Ovary (tissue), 9 donors: Measurements from ENCODE around the gene LDLRAD4. TPM values are rescaled to one million over a fixed set of nuclear protein-coding genes. Genes with fewer than 3 reads are reported as not detected.

Source experiments
- DNase-seq, 5 donors: peaks; one replicate each; pipeline ENCODE4 v3.0.0-alpha.2; 2019 to 2020
- H3K27ac ChIP-seq, 2 donors: fragments of 200-600 bp; one replicate each; pipeline versions ENCODE4 v1.5.1 to v1.8.0; 2019 to 2022
- H3K27me3 ChIP-seq: fragments of 200-600 bp; one replicate; pipeline ENCODE4 v1.8.0; 2022
- H3K36me3 ChIP-seq: fragments of 200-600 bp; sonication (generic); one replicate; pipeline ENCODE4 v1.5.1; 2019
- H3K4me1 ChIP-seq: one replicate; pipeline ENCODE4 v1.8.1; 2013; ENCODE audit warnings: mild to moderate bottlenecking, moderate library complexity; ENCODE audit not compliant: insufficient read depth
- H3K4me3 ChIP-seq: fragments of 200-600 bp; sonication (generic); one replicate; pipeline ENCODE4 v1.5.1; 2017
- H3K9me3 ChIP-seq, 2 donors: fragments of 200-600 bp in 1 of 2; sonication (generic) in 1 of 2; one replicate each; pipeline versions ENCODE4 v1.5.1 to v1.8.1; 2013 to 2019; ENCODE audit warnings: mild to moderate bottlenecking in 1 of 2, moderate library complexity in 1 of 2
- CTCF ChIP-seq, 3 donors: fragments of 450-650 bp in 2 of 3; fragments of 200-600 bp in 1 of 3; IDR thresholded peaks; one replicate each; pipeline versions ENCODE4 v1.5.1 to v1.8.0; 2016 to 2022; ENCODE audit warnings: antibody characterized with exemption in 3 of 3, mild to moderate bottlenecking in 1 of 3
- EP300 ChIP-seq: sonication (generic); formaldehyde crosslinking; IDR thresholded peaks from one replicate; pipeline ENCODE4 v1.6.1; 2017; ENCODE audit warnings: antibody characterized with exemption
- POLR2A ChIP-seq: fragments of 450-650 bp; IDR thresholded peaks from one replicate; pipeline ENCODE4 v1.6.1; 2017; ENCODE audit warnings: antibody characterized with exemption, mild to moderate bottlenecking, moderate library complexity
- WGBS, 3 donors: extraction: QIAGEN DNeasy Blood & Tissue Kit in 1 of 3; methylation state at CpG; one replicate each; pipeline versions ENCODE4 v1.1.5 to v1.1.7; 2013 to 2017; 5-methylcytosine and 5-hydroxymethylcytosine counted together
- intact Hi-C, 4 donors: fragments of 100-400 bp; cut with DNase I; formaldehyde crosslinking; loops; one replicate each; pipeline versions ENCODE4 v1.11.0 to v1.15.1; 2022 to 2023
- polyA plus RNA-seq, 2 donors: library from polyadenylated mRNA; stranded (reverse); fragments of 200-250 nt in 1 of 2; fragments of 350-450 nt in 1 of 2; fragmentation: Illumina TruSeq in 1 of 2; extraction: RNeasy Lipid Tissue Mini Kit (QIAGEN cat#74804) in 1 of 2; gene quantifications; one replicate each; pipeline ENCODE4 v1.2.3, GENCODE V29; 2013 to 2014
- total RNA-seq, 7 donors: library from RNA; depleted of rRNA in 2 of 7; stranded (reverse); fragments of >200 nt in 2 of 7; fragmentation: NEBNext Ultra II Directional in 3 of 7; extraction: Animal tissue kit (Norgen Biotek cat#: 25700) in 3 of 7; gene quantifications; one replicate each; pipeline versions ENCODE4 v1.1.0 to v1.2.4, GENCODE V29; 2016 to 2023
- donor health status: DM: no; HTN: no; CAD: no; lungs with moderate emphysema.
- donor health status: DM: no; HTN: no; CAD: no.
- donor health status: Bipolar disorder and iron deficiency.
- donor health status: DM: yes; HTN: yes; CAD: no.
- donor health status: DM: no; HTN: no; CAD: no.
- donor health status: DM: yes; HTN: yes; CAD: no.

The LDLRAD4 gene
- total and polyA plus RNA-seq, 9 donors: 2.3 to 31.6 (median 8.3) TPM

- no peak for DNase-seq
- TF ChIP-seq CTCF (IDR thresholded peaks at IDR 0.05) (no peak), EP300 (no peak), POLR2A (no peak)
- no peaks in the 10 kb centered on the region for H3K4me1 ChIP-seq
- no peaks in the 10 kb centered on the region for H3K27me3 ChIP-seq
- intact Hi-C loops: loop anchor here in 1 of 4 donors (5.0 kb wide), 1 partner anchor 408 kb away; the partner anchor contains the start of gene LDLRAD4
- 87 to 92% (median 88%) methylated on average over 10 of the region's 10 CpGs for WGBS, 3 donors
- H3K27ac ChIP-seq: no peak overlapping the region
- no peak overlapping the region for H3K4me3 ChIP-seq
- H3K36me3 ChIP-seq: no peaks in the 10 kb centered on the region
- no peaks in the 10 kb centered on the region for H3K9me3 ChIP-seq
Measured at GRCh38 chr18:13625355-13625754, 406.8 kb downstream of the LDLRAD4 start.

GRCh38 chr18:13625843-13626543 lies 407.4 kb downstream of the LDLRAD4 start:
- H3K9me3 ChIP-seq: no peaks in the 10 kb centered on the region
- 89 to 93% (median 92%) methylated on average over 8 of the region's 8 CpGs for WGBS, 3 donors
- H3K27ac ChIP-seq: no peak overlapping the region
- H3K4me1 ChIP-seq: no peaks in the 10 kb centered on the region
- no peak for DNase-seq
- H3K27me3 ChIP-seq: no peaks in the 10 kb centered on the region
- H3K36me3 ChIP-seq: no peaks in the 10 kb centered on the region
- intact Hi-C loops: loop anchor here in 1 of 4 donors (5.0 kb wide), 1 partner anchor 409 kb away; the partner anchor contains the start of gene LDLRAD4
- TF ChIP-seq EP300 (no peak), POLR2A (no peak)
- no peak overlapping the region for H3K4me3 ChIP-seq

- no peak for DNase-seq
- Histone ChIP-seq H3K4me1 (no peaks in the 10 kb centered on the region), H3K9me3 (no peaks in the 10 kb centered on the region), H3K4me3 (no peak overlapping the region), H3K27ac (no peak overlapping the region), H3K36me3 (no peaks in the 10 kb centered on the region), H3K27me3 (no peaks in the 10 kb centered on the region)
- TF ChIP-seq EP300 (no peak), POLR2A (no peak), CTCF (IDR thresholded peaks at IDR 0.05) (no peak)
- intact Hi-C loops: loop anchor here in 1 of 4 donors (5.0 kb wide), 1 partner anchor 409 kb away; the partner anchor contains the start of gene LDLRAD4
- 71 to 83% (median 80%) methylated on average over 2 of the region's 2 CpGs for WGBS, 3 donors
Measured at GRCh38 chr18:13626544-13626908, 408.0 kb downstream of the LDLRAD4 start.

- no peak for TF ChIP-seq EP300
- no peak for TF ChIP-seq CTCF (IDR thresholded peaks at IDR 0.05)
- no peak for TF ChIP-seq POLR2A
- no peaks in the 10 kb centered on the region for H3K36me3 ChIP-seq
- H3K4me3 ChIP-seq: no peak overlapping the region
- intact Hi-C loops: loop anchor here in 1 of 4 donors (5.0 kb wide), 1 partner anchor 410 kb away; the partner anchor contains the start of gene LDLRAD4
- H3K27ac ChIP-seq: no peak overlapping the region
- no peak for DNase-seq
- H3K9me3 ChIP-seq: no peaks in the 10 kb centered on the region
- 86 to 99% (median 95%) methylated on average over 6 to 8 of the region's 8 CpGs for WGBS, 3 donors
- no peaks in the 10 kb centered on the region for H3K27me3 ChIP-seq
- H3K4me1 ChIP-seq: no peaks in the 10 kb centered on the region
Measured at GRCh38 chr18:13627639-13628038, 409.1 kb downstream of the LDLRAD4 start.

GRCh38 chr18:13628211-13628610 lies 409.7 kb downstream of the LDLRAD4 start:
- intact Hi-C loops: loop anchor here in 1 of 4 donors (5.0 kb wide), 1 partner anchor 411 kb away; the partner anchor contains the start of gene LDLRAD4
- WGBS, 3 donors: 79 to 90% (median 82%) methylated on average over 9 of the region's 9 CpGs
- Histone ChIP-seq H3K27ac (no peak overlapping the region), H3K27me3 (no peaks in the 10 kb centered on the region), H3K4me1 (no peaks in the 10 kb centered on the region), H3K36me3 (no peaks in the 10 kb centered on the region), H3K9me3 (no peaks in the 10 kb centered on the region), H3K4me3 (no peak overlapping the region)
- TF ChIP-seq EP300 (no peak), POLR2A (no peak), CTCF (IDR thresholded peaks at IDR 0.05) (no peak)
- no peak for DNase-seq
